ENCODE measurements around the gene ACYP1.

Gene ACYP1

DNA sequence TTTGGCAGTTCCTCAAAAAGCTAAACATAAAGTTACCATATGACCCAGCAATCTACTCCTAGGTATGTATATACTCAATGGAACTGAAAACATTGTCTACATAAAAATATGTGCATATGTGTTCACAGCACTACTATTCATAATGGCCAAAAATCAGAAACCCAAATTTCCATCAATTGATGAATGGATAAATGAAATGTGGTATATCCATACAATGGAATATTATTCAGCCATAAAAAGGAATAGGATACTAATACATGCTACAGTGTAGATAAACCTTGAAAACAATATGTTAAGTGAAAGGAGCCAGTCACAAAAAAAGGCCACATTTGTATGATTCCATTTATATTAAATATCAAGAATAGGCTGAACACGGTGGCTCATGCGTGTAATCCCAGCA, 3.4 kb downstream of the ACYP1 start:
- no peak for DNase-seq (ENCODE audit: low read depth)
- H3K4me3 ChIP-seq (ENCODE audit: low read depth, low read length): no peak overlapping the region
- TF ChIP-seq, protein P1, sequence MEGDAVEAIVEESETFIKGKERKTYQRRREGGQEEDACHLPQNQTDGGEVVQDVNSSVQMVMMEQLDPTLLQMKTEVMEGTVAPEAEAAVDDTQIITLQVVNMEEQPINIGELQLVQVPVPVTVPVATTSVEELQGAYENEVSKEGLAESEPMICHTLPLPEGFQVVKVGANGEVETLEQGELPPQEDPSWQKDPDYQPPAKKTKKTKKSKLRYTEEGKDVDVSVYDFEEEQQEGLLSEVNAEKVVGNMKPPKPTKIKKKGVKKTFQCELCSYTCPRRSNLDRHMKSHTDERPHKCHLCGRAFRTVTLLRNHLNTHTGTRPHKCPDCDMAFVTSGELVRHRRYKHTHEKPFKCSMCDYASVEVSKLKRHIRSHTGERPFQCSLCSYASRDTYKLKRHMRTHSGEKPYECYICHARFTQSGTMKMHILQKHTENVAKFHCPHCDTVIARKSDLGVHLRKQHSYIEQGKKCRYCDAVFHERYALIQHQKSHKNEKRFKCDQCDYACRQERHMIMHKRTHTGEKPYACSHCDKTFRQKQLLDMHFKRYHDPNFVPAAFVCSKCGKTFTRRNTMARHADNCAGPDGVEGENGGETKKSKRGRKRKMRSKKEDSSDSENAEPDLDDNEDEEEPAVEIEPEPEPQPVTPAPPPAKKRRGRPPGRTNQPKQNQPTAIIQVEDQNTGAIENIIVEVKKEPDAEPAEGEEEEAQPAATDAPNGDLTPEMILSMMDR (IDR thresholded peaks at IDR 0.05; ENCODE audit: low read depth, low read length): no peak
- TF ChIP-seq POLR2A (IDR thresholded peaks at IDR 0.05; ENCODE audit: extremely low read depth, insufficient read length) (no peak), MYC (IDR thresholded peaks at IDR 0.05; ENCODE audit: low read depth, low read length) (no peak)
- TF ChIP-seq, protein P2, sequence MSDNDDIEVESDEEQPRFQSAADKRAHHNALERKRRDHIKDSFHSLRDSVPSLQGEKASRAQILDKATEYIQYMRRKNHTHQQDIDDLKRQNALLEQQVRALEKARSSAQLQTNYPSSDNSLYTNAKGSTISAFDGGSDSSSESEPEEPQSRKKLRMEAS (IDR thresholded peaks at IDR 0.05; ENCODE audit: low read depth, low read length): no peak

DNA sequence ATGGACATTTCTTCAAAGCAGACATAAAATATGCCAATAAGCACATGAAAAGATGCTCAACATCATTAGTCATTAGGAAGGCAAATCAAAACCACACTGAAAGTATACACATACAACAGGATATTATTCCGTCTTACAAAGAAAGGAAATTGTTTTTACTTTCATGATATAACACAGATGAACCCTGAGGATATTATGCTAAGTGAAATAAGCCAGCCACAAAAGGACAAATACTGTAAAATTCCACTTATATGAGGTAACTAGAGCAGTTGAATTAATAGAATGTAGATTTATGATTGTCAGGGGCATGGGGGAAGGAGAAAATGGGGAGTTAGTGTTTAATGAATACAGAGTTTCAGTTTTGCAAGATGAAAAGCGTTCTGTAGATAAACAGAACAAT, 4.2 kb downstream of the ACYP1 start:
- no peak for DNase-seq (ENCODE audit: low read depth)
- no peak overlapping the region for H3K4me3 ChIP-seq (ENCODE audit: low read depth, low read length)
- TF ChIP-seq MYC (IDR thresholded peaks at IDR 0.05; ENCODE audit: low read depth, low read length) (no peak), POLR2A (IDR thresholded peaks at IDR 0.05; ENCODE audit: extremely low read depth, insufficient read length) (no peak)
- TF ChIP-seq, protein P1 (IDR thresholded peaks at IDR 0.05; ENCODE audit: low read depth, low read length): no peak
- TF ChIP-seq, protein P2 (IDR thresholded peaks at IDR 0.05; ENCODE audit: low read depth, low read length): no peak

GRCh38 chr14:75054421-75054820, 9.4 kb downstream of the ACYP1 start:
- H3K4me3 ChIP-seq (ENCODE audit: low read depth, low read length): no peak overlapping the region
- no peak for DNase-seq (ENCODE audit: low read depth)
- TF ChIP-seq, protein P2 (IDR thresholded peaks at IDR 0.05; ENCODE audit: low read depth, low read length): no peak
- TF ChIP-seq, protein P1 (IDR thresholded peaks at IDR 0.05; ENCODE audit: low read depth, low read length): no peak
- TF ChIP-seq POLR2A (IDR thresholded peaks at IDR 0.05; ENCODE audit: extremely low read depth, insufficient read length): no peak
- no peak for TF ChIP-seq MYC (IDR thresholded peaks at IDR 0.05; ENCODE audit: low read depth, low read length)

DNA sequence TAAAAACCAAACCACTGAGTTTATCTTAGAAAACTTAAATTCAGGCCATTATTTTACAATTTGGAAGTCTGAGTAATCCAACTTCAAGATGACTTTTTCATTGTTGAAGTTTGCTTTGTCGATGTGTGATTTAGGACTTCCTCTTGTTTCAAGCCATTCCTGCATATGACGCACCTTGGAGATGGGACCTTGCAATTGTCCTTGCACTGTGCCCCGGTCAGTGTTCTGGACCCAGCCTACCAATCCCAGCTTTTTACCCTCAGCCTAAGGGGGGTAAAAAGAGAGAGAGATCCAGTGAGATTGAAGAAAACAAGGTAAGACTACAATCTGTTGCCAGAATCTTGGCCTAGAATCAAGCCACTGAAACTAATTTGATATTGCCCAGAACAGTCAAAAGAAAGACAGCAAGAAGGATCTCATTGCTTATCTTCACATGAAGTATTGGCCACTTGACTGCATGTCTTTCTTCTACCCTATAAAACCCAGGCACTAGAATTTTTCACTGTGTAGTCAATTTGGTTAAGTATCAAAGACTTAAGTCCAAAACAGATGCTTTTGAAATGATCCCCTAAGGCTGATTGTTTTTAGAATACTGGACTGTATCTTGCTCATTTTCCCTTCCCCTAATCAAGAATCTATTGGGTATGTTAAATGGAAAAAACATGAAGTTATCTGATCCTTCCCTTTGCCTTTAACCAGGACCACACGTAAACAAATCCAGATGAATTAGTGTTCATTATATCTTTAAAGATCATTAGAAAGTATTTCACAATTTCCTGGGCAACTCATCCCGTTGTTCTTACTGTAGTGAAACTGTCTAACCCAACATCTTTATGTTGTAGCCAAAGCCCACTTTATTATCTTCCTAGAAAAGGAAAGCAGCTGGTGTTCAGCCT, 10.2 kb downstream of the ACYP1 start:
- no peak for DNase-seq (ENCODE audit: low read depth)
- TF ChIP-seq POLR2A (IDR thresholded peaks at IDR 0.05; ENCODE audit: extremely low read depth, insufficient read length): no peak
- TF ChIP-seq MYC (IDR thresholded peaks at IDR 0.05; ENCODE audit: low read depth, low read length): no peak
- TF ChIP-seq, protein P2 (IDR thresholded peaks at IDR 0.05; ENCODE audit: low read depth, low read length): no peak
- TF ChIP-seq, protein P1 (IDR thresholded peaks at IDR 0.05; ENCODE audit: low read depth, low read length): no peak
- no peak overlapping the region for H3K4me3 ChIP-seq (ENCODE audit: low read depth, low read length)

GRCh38 chr14:75051556-75051899, 12.3 kb downstream of the ACYP1 start:
- H3K4me3 ChIP-seq (ENCODE audit: low read depth, low read length): peak overlapping the region; percentile 62
- no peak for DNase-seq (ENCODE audit: low read depth)
- no peak for TF ChIP-seq POLR2A (IDR thresholded peaks at IDR 0.05; ENCODE audit: extremely low read depth, insufficient read length)
- TF ChIP-seq, protein P2 (IDR thresholded peaks at IDR 0.05; ENCODE audit: low read depth, low read length): no peak
- TF ChIP-seq, protein P1 (IDR thresholded peaks at IDR 0.05; ENCODE audit: low read depth, low read length): no peak
- TF ChIP-seq MYC (IDR thresholded peaks at IDR 0.05; ENCODE audit: low read depth, low read length): no peak
